ENCODE data around the gene CTCF.
"Not testable (repeated sequence)": the region's sequence is repeated elsewhere in the genome, so short reads cannot be mapped to it uniquely, and the experiment has no call there.

Gene CTCF, protein sequence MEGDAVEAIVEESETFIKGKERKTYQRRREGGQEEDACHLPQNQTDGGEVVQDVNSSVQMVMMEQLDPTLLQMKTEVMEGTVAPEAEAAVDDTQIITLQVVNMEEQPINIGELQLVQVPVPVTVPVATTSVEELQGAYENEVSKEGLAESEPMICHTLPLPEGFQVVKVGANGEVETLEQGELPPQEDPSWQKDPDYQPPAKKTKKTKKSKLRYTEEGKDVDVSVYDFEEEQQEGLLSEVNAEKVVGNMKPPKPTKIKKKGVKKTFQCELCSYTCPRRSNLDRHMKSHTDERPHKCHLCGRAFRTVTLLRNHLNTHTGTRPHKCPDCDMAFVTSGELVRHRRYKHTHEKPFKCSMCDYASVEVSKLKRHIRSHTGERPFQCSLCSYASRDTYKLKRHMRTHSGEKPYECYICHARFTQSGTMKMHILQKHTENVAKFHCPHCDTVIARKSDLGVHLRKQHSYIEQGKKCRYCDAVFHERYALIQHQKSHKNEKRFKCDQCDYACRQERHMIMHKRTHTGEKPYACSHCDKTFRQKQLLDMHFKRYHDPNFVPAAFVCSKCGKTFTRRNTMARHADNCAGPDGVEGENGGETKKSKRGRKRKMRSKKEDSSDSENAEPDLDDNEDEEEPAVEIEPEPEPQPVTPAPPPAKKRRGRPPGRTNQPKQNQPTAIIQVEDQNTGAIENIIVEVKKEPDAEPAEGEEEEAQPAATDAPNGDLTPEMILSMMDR

DNA sequence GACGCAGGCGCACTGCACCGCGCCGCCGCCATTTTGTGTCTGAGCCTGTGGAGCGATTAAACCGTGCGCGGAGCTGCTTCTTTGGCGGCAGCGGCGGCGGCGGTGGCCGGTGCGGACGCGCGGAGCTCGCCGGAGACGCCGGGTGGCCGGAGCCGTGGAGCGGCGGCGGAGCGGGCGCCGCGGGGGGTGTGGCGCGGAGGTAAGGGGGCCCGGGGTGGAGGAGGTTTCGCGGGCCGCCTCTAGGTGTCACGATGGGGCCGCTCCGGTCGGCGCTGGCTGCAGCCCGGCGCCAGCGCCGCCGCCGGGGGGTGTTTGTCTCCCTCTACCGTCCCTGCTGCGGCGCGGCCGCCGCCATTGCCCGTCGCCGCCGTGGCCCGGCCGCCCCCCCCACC, at the start of gene CTCF:
TSS of gene CTCF (plus strand) at position 1 of the 392 bp plus-strand sequence. CDS start 48,307 bp downstream, outside the sequence.
- peak; percentile 48 for DNase-seq

GRCh38 chr16:67513892-67514291, 48.4 kb upstream of the CTCF start:
- DNase-seq: not testable (repeated sequence)

GRCh38 chr16:67514382-67514828, 47.9 kb upstream of the CTCF start:
- no peak for DNase-seq

DNA sequence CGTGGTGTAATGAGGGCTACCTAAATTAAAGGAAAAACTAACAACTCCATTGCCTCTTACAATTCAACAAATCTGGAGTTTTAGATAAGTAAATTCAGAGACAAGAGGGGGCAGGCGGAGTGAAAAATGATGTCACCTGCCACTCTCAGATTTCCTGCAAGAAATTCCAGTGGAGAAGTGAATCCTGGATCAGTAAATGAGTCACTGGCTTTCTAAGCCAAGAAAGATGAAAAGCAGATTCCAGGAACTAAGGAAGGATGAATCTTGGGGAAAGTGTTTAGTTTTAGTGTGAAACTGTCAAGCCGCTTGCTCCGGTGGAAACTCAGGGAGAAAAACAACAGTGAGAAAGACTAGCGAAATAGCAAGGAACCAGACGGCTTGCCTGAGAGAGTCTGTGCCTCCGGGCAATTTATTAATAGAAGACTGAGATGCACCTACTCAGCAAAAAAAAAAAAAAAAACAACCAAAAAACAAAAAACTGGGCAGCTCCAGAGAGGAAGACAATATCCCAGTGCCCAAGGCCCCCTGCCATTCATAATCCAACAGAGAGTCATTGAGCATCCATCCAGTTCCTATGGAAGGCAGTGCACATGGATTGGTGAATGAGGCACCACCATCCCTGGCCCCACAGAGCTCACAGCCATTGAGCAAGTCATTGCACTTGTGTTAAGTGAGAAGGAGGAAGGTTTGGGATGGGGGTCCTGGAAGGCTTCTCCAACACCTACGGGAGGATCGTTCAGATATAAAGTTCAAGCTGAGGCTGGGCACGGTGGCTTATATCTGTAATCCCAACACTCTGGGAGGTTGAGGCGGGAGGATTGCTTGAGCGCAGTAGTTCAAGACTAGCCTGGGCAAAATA, 45.8 kb upstream of the CTCF start:
- DNase-seq: no peak

GRCh38 chr16:67517155-67517445, 45.2 kb upstream of the CTCF start:
- DNase-seq: no peak

DNA sequence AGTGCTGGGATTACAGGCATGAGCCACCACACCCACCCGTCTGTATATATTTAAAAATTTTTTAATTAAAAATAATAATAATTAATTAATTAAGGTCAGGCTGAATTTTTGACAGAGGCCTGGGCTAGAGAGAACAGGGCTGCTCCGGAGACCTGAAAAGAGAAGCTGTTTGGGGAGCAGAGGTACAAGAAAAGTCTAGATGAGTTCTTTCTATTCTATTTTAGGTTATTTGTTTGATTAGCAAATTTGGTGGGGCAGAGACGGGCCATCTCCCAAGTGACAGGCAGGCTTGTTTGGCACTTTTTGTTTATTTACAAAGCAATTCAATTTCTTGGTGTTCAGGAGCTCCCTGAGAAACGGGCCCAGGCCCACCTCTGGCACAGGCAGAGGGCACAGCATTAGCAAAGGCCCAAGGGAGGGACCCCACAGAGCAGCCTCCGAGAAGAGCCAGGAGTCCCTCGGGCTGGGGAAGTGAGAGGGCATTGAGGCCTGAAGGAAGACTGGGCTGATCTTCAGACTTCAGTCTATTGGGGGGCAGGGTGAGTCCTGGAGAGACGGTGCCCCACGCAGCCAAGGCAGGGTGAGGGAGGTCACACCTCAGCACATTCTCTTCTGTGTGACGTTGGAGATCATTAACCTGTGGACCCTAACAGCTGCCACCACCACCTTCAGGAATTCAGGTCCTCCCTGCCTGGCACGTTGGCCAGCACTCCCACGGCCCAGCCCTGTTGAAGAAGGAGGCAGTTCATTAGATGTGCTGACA, 44.5 kb upstream of the CTCF start:
- no peak for DNase-seq

GRCh38 chr16:67518676-67519075, 43.6 kb upstream of the CTCF start:
- DNase-seq: no peak

DNA sequence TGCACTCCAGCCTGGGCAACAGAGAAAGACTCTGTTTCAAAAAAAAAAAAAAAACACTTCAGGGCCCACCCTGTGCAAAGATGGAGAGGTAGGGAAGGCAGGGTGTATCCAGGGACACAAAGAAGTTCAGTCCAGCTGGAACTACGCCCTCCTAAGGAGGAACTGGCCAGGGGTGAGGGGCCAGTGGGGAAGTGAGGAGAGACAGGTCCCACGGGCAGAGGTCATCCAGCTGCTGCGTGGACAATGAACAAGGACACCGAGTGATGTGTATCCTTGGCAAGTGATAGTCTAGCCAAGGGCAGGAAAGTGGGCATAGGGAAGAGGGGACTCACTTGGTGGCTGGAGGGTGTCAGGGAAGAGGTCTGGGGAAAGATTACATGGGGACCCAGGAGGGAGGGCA, 43.1 kb upstream of the CTCF start:
- no peak for DNase-seq

- DNase-seq: peak; percentile 76
Measured at GRCh38 chr16:67521095-67521804, 41.1 kb upstream of the CTCF start.

- no peak for DNase-seq
Measured at GRCh38 chr16:67525176-67525860, 37.0 kb upstream of the CTCF start.

- no peak for DNase-seq
Measured at GRCh38 chr16:67526149-67526791, 36.1 kb upstream of the CTCF start.

- DNase-seq: no peak
Measured at GRCh38 chr16:67528222-67528869, 34.0 kb upstream of the CTCF start, which contains the start of gene RIPOR1. TSS of gene RIPOR1 (plus strand) at chr16:67528829. CDS start at chr16:67538447, 9,618 bp downstream.

GRCh38 chr16:67528870-67529581, 33.3 kb upstream of the CTCF start:
- DNase-seq: no peak

DNA sequence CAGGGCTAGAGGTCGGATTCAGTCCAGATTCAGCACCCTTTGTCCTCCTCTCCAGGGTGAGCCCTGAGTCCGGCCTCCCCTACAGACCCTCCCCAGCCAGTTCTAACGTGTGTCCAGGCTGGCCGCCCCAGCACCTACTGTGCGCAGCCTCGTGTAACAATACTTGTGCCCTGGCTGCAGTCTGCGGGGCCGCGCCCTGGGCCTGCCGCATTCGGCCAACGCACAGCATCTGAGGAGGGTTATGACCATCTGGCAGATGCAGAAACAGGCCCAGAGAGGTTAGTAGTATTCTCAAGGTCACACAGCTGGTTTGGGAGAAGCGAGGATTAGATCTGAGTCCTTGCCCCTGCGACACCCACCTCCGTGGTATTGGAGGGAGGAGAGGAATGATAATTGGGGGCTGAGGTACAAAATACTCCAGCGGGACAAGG, 32.7 kb upstream of the CTCF start:
- no peak for DNase-seq

DNA sequence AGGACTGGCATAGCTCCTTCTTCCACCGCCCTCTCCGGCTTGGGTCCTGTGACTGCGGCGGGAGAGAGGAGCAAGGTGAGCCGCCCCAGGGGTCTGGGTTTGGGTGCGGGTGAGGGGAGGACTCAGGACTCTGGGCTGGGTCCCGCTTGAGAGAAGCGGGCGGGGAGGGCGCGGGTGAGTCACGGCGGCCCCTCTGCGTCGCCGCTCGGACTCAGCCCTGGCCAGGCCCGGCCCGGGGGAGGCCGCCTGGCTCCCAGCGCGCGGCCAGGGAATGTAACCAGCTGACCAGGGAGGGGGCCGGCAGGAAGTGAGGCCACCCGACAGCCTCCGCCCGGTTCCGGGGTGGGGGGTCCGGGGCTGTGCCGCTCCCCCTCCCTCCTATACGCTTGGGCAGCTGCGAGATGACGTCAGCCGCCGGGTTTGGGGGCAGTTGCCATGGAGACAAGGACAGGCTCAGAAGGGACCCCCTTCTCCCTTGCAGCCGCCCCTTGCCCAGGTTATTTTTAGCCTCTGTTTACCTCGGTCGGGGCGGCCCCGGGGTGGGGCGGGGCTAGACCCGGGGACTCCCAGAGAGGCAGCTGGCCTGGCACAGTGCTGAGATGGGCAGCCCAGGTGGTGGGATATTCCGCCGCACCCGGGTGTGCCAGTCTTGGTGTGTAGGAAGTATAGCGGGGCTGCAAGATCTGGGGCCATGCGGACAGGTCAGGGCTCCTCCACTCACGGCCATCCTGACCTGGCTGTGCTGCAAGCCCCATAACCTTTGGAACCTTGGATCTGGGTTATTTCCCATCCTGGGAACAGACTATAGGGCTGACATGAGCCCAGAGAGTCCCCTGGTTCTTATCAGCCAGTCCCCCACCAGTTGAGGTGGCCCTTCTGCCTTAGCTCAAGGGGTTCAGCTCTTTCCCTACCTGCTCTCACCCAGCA, 32.0 kb upstream of the CTCF start:
- no peak for DNase-seq

GRCh38 chr16:67531247-67531646, 31.1 kb upstream of the CTCF start:
- DNase-seq: no peak

GRCh38 chr16:67533024-67533560, 29.2 kb upstream of the CTCF start:
- DNase-seq: no peak

- DNase-seq: not testable (repeated sequence)
Measured at GRCh38 chr16:67533987-67534386, 28.3 kb upstream of the CTCF start.
